ENCODE measurements around the gene CHN2.

- no peak for TF ChIP-seq CTCF (IDR thresholded peaks at IDR 0.05)
- no peak for TF ChIP-seq POLR2AphosphoS5 (IDR thresholded peaks at IDR 0.05)
These were observed 122.4 kb downstream of the CHN2 start for GRCh38 chr7:29316926-29317325.

All from transverse colon (tissue), 4 donors.